ENCODE measurements around the gene USP17L10.
"Not testable (repeated sequence)": the region's sequence is repeated elsewhere in the genome, so short reads cannot be mapped to it uniquely, and the experiment has no call there.

DNA sequence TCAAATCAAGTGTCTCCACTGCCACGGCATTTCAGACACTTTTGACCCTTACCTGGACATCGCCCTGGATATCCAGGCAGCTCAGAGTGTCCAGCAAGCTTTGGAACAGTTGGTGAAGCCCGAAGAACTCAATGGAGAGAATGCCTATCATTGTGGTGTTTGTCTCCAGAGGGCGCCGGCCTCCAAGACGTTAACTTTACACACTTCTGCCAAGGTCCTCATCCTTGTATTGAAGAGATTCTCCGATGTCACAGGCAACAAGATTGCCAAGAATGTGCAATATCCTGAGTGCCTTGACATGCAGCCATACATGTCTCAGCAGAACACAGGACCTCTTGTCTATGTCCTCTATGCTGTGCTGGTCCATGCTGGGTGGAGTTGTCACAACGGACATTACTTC, 19.8 kb downstream of the USP17L10 start:
- TF ChIP-seq, protein P1, sequence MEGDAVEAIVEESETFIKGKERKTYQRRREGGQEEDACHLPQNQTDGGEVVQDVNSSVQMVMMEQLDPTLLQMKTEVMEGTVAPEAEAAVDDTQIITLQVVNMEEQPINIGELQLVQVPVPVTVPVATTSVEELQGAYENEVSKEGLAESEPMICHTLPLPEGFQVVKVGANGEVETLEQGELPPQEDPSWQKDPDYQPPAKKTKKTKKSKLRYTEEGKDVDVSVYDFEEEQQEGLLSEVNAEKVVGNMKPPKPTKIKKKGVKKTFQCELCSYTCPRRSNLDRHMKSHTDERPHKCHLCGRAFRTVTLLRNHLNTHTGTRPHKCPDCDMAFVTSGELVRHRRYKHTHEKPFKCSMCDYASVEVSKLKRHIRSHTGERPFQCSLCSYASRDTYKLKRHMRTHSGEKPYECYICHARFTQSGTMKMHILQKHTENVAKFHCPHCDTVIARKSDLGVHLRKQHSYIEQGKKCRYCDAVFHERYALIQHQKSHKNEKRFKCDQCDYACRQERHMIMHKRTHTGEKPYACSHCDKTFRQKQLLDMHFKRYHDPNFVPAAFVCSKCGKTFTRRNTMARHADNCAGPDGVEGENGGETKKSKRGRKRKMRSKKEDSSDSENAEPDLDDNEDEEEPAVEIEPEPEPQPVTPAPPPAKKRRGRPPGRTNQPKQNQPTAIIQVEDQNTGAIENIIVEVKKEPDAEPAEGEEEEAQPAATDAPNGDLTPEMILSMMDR (conservative IDR thresholded peaks at IDR 0.05): not testable (repeated sequence)
- not testable (repeated sequence) for TF ChIP-seq EZH2 (IDR thresholded peaks at IDR 0.05; ENCODE audit: low read depth)
